ENCODE data around the gene LNPEP. TPM values are rescaled to one million over a fixed set of nuclear protein-coding genes. Genes with fewer than 3 reads are reported as not detected.
"Not testable (repeated sequence)": the region's sequence is repeated elsewhere in the genome, so short reads cannot be mapped to it uniquely, and the experiment has no call there.

The LNPEP gene
- total RNA-seq, 1 donor from 2014 or later: 24.2 TPM

DNA sequence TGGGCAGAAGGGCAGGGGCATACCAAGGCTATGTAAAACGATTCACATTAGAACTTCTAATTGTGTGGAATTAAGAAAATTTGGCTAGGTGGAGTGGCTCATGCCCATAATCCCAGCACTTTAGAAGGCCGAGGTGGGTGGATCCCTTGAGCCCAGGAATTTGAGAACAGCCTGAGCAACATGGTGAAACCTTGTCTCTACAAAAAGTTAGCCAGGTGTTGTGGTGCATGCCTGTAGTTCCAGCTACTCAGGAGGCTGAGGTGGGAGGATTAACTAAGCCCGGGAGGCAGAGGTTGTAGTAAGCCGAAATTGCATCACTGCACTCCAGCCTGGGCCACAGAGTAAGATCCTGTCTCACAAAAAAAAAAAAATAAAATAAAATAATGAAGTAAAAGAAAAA is 141.4 kb downstream of the LNPEP start:
- Mint-ChIP-seq H3K4me3 (ENCODE audit: low read depth) (no peak overlapping the region), H3K4me1 (ENCODE audit: low read depth) (peaks cover 9% of the 10 kb centered on the region), H3K36me3 (ENCODE audit: insufficient read depth) (no peaks in the 10 kb centered on the region), H3K9me3 (ENCODE audit: low read depth) (no peaks in the 10 kb centered on the region), H3K27me3 (no peaks in the 10 kb centered on the region), H3K27ac (no peak overlapping the region)
- no peak for TF ChIP-seq CTCF (IDR thresholded peaks at IDR 0.05; ENCODE audit: unreplicated experiment)
- DNase-seq (ENCODE audit: low spot score, unreplicated experiment): no peak

- no peak for DNase-seq (ENCODE audit: low spot score, unreplicated experiment)
- Mint-ChIP-seq H3K9me3 (ENCODE audit: low read depth) (no peaks in the 10 kb centered on the region), H3K36me3 (ENCODE audit: insufficient read depth) (no peaks in the 10 kb centered on the region), H3K27ac (no peak overlapping the region), H3K4me1 (ENCODE audit: low read depth) (peaks cover 9% of the 10 kb centered on the region), H3K27me3 (no peaks in the 10 kb centered on the region), H3K4me3 (ENCODE audit: low read depth) (no peak overlapping the region)
- TF ChIP-seq CTCF (IDR thresholded peaks at IDR 0.05; ENCODE audit: unreplicated experiment): no peak
These were observed 143.3 kb downstream of the LNPEP start for GRCh38 chr5:97078958-97079743.

- not testable (repeated sequence) for H3K9me3 Mint-ChIP-seq (ENCODE audit: low read depth); H3K4me3 Mint-ChIP-seq (ENCODE audit: low read depth); H3K27me3 Mint-ChIP-seq; DNase-seq (ENCODE audit: low spot score, unreplicated experiment); H3K27ac Mint-ChIP-seq; H3K36me3 Mint-ChIP-seq (ENCODE audit: insufficient read depth); H3K4me1 Mint-ChIP-seq (ENCODE audit: low read depth)
These were observed 149.0 kb downstream of the LNPEP start for GRCh38 chr5:97084782-97085458.

DNA sequence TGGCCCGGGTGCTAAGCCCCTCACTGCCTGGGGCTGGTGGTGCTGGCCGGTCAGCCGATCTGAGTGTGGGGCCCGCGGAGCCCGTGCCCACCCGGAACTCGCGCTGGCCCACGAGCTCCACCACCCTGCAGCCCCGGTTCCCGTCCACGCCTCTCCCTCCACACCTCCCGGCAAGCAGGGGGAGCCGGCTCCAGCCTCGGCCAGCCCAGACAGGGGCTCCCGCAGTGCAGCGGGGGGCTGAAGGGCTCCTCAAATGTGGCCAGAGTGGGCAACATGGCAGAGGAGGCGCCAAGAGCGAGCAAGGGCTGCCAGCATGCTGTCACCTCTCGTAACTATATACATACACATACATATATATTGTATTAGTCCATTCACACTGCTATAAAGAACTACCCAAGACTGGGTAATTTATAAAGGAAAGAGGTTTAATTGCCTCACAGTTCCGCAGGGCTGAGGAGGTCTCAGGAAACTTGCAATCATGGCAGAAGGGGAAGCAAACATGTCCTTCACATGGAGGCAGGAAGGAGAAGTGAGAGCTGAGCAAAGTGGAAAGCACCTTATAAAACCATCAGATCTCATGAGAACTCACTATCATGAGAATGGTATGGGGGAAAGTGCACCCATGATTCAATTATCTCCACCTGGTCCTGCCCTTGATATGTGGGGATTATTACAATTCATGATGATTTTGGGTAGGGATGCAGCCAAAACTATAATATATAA is 149.7 kb downstream of the LNPEP start:
- no peak overlapping the region for H3K4me3 Mint-ChIP-seq (ENCODE audit: low read depth)
- TF ChIP-seq CTCF (IDR thresholded peaks at IDR 0.05; ENCODE audit: unreplicated experiment): no peak
- no peaks in the 10 kb centered on the region for H3K4me1 Mint-ChIP-seq (ENCODE audit: low read depth)
- no peaks in the 10 kb centered on the region for H3K27me3 Mint-ChIP-seq
- no peak overlapping the region for H3K27ac Mint-ChIP-seq
- no peak for DNase-seq (ENCODE audit: low spot score, unreplicated experiment)
- H3K9me3 Mint-ChIP-seq (ENCODE audit: low read depth): no peaks in the 10 kb centered on the region
- H3K36me3 Mint-ChIP-seq (ENCODE audit: insufficient read depth): peaks cover 2% of the 10 kb centered on the region

Other genes with a start within 250 kb of the LNPEP start
- 31.9 and 37.9 TPM in 2 replicates for gene ERAP1, start 128.1 kb upstream of the LNPEP start, total RNA-seq
- gene ERAP2, start 59.6 kb upstream of the LNPEP start, total RNA-seq: not detected in 2 replicates
- 0.31 and 0.47 TPM in 2 replicates for gene LIX1, start 206.5 kb downstream of the LNPEP start, total RNA-seq
- 25.8 and 28.9 TPM in 2 replicates for gene RIOK2, start 247.2 kb downstream of the LNPEP start, total RNA-seq